ENCODE results near the gene APP.
"Not testable (repeated sequence)": the region's sequence is repeated elsewhere in the genome, so short reads cannot be mapped to it uniquely, and the experiment has no call there.

The APP gene

GRCh38 chr21:26096494-26097371 is 73.8 kb downstream of the APP start:
- DNase-seq = no peak

- DNase-seq = no peak
These were observed 75.4 kb downstream of the APP start for GRCh38 chr21:26095131-26095530.

- DNase-seq = no peak
These were observed 77.4 kb downstream of the APP start for GRCh38 chr21:26093122-26093521.

- DNase-seq = no peak
These were observed 79.0 kb downstream of the APP start for GRCh38 chr21:26091480-26092018.

- DNase-seq = no peak
These were observed 80.8 kb downstream of the APP start for GRCh38 chr21:26089730-26090129.

GRCh38 chr21:26087223-26087918 is 83.2 kb downstream of the APP start:
- DNase-seq = no peak

GRCh38 chr21:26085882-26086281 is 84.7 kb downstream of the APP start:
- DNase-seq = no peak

- no peak for DNase-seq
These were observed 85.4 kb downstream of the APP start for GRCh38 chr21:26085127-26085526.

GRCh38 chr21:26082549-26082948 is 88.0 kb downstream of the APP start:
- DNase-seq = no peak

- not testable (repeated sequence) for DNase-seq
These were observed 89.3 kb downstream of the APP start for GRCh38 chr21:26081175-26081760.

GRCh38 chr21:26080211-26080610 is 90.4 kb downstream of the APP start:
- DNase-seq = no peak

GRCh38 chr21:26079366-26079765 is 91.2 kb downstream of the APP start:
- no peak for DNase-seq

GRCh38 chr21:26077521-26077920 is 93.0 kb downstream of the APP start:
- DNase-seq = no peak

GRCh38 chr21:26072666-26073615 is 97.6 kb downstream of the APP start:
- DNase-seq = no peak

GRCh38 chr21:26070822-26071425 is 99.6 kb downstream of the APP start:
- DNase-seq = no peak

GRCh38 chr21:26070121-26070520 is 100.4 kb downstream of the APP start:
- DNase-seq = no peak

GRCh38 chr21:26068776-26069175 is 101.8 kb downstream of the APP start:
- DNase-seq = no peak

GRCh38 chr21:26067836-26068594 is 102.6 kb downstream of the APP start:
- DNase-seq = no peak

- no peak for DNase-seq
These were observed 106.1 kb downstream of the APP start for GRCh38 chr21:26064506-26064905.

- no peak for DNase-seq
These were observed 109.1 kb downstream of the APP start for GRCh38 chr21:26061437-26061836.
